Cerebellar cortex (tissue), 1 donor: Measurements from ENCODE around the gene EYS.
"Not testable (repeated sequence)": the region's sequence is repeated elsewhere in the genome, so short reads cannot be mapped to it uniquely, and the experiment has no call there.

Experiments used
- DNase-seq: peaks from one replicate; pipeline ENCODE4 v3.0.0-alpha.2; 2015; ENCODE audit warnings: low spot score

Gene EYS

DNA sequence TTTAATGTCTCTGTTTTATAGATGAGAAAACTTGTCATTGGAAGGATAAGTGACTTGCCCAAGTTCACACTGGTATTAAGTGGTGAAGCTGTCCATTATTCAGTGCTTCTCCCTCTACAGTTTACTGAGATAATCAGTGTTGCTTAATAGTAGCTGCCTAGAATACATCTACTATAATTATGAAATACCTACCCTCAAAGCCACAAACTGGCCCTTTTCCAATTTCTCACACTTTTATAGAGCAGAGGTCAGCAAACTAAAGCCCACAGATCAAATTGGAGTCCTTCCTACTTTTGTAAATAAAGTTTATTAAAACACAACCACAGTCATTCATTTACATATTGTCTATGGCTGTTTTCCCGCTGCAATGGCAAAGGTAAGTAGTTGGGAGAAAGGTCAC, 73.5 kb downstream of the EYS start:
- DNase-seq, result no peak

DNA sequence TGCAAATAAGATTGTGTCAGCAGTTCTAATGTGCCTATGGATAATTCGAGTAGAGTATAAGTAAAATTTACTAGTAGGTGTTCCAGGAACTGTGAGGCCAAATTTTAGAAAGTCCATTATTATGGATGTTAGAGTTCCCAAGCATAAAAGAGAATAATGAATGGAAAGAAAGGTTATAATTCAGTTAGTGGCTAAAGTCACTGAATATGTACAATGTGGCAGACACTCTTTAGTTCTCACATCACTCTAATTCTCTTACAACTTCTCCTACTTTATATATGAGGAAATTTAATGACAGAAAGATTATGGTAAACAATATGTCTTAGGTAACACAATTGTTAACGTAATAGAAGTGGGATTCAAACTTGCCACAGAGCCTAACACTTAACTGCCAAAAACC, 75.3 kb downstream of the EYS start:
- DNase-seq, result no peak

DNA sequence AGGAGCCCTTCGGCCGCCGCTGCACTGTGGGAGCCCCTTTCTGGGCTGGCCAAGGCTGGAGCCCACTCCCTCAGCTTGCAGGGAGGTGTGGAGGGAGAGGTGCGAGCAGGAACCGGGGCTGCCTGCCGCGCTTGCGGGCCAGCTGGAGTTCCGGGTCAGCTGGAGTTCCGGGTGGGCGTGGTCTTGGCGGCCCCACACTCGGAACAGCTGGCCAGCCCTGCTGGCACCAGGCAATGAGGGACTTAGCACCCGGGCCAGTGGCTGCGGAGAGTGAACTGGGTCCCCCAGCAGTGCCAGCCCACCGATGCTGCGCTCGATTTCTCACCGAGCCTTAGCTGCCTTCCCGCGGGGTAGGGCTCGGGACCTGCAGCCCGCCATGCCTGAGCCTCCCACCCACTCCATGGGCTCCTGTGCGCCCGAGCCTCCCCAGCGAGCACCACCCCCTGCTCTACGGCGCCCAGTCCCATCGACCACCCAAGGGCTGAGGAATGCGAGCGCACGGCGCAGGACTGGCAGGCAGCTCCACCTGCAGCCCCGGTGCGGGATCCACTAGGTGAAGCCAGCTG, 79.5 kb downstream of the EYS start:
- DNase-seq, result not testable (repeated sequence)

DNA sequence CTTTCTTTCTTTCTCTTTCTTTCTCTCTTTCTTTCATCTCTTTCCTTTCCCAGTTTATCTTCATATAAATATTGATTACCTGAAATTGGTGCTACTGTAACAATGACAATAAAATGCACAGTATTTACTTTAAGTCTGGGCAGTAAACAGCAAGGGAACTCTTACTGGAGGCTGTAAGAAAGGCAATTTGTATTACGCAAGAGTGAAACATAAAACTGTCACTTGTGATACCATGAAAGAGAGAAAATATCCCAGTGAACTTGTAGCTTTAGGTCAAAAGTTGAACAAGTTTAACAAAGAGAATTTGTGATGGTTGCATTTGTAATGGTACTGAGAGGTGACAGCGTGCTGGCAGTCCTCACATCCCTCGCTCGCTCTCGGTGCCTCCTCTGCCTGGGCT, 80.0 kb downstream of the EYS start:
- DNase-seq, result no peak

DNA sequence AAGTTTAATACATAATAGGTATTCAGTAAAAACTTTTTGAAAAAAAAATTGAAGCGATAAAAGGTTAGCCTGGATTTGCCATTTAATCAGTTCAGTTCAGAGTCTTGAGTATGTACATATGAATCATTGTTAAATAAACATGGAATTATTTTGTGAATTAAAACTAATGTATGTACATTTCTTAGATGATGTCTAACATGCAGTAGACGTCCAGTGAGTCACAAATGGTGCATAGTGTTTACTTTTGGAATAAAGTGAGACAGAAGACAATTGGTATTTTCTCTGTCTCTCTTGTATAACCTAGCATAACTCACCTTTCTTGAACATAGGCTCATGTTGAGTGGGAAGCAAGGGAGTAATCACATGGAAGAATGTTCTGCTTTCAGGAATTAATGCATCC, 83.5 kb downstream of the EYS start:
- no peak for DNase-seq

DNA sequence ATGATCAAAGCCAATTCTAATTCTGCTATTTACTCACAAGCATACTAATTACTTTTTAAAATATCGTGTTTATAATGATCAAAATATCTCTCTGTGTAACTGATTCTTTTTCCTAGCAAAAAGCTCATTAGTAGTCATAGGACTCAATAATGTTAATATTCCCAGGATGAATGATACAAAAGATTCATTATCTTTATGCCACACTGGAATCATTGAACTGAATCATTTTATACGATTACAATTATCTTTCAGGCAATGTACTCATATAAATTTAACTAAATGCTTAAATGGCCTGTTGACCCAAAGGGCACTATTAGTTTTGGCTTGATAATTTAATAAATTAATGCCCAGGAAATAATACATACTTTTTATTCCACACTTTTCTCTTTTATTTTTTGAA, 96.3 kb downstream of the EYS start:
- no peak for DNase-seq

DNA sequence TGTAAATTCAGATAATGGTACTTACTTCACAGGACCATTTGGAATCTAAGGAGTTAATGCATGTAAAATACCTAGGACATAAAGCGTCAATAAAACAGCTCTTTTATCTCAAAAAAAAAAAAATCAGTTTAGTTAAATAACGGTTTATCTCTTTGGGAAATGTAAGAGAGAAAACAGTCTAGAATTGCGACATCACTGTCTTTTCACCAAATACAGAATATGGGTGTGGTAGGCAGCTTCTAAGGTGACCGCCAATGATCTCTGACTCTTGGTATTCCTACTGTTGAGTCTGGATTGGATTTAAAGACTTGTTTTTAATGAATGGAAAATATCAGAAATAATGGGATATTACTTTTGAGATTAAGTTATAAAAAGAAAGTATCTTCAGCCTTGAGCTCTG, 111.5 kb downstream of the EYS start:
- no peak for DNase-seq

DNA sequence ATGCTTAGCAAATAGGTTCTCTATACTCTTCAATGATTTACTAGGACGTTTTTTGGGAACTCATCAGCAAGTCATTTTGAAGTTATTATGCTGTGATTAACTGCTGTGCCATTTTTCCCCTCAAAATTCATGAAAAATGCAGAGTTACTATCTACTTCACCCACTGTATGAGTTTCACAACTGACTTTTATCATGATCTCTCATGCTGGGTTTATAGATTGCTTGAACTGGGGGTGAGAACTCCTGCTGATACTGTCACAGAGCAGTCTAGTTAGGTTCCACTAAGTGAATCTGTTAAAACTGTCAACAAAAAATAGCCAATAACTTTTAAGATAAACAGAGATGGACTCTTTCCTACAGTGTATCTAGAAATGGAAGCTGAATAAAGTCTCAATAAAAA, 136.7 kb downstream of the EYS start:
- DNase-seq, result no peak

DNA sequence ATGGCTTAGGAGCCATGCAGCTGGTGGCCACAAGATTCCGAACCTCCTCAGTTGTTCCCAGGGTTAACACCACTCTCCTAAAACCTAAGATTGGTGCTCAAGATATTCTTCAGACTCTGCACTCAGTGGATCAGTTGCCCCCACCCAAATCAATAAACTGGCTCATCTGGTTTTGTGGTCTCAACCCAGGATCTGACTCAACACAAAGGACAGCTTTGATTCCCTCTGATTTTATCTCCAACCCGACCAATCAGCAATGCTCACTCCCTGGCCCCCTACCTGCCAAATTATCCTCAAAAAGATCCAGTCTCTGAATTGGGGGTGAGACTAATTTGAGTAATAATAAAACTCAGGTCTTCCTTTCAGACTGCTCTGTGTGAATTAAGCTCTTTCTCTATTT, 137.5 kb downstream of the EYS start:
- no peak for DNase-seq

DNA sequence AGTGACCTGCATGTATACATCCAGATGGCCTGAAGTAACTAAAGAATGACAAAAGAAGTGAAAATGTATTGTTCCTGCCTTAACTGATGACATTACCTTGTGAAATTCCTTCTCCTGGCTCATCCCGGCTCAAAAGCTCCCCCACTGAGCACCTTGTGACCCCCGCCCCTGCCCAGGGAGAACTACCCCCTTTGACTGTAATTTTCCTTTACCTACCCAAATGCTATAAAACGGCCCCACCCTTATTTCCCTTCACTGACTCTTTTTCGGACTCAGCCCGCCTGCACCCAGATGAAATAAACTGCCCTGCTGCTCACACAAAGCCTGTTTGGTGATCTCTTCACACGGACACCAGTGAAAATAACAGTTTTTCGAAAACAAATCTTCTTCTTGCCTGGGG, 138.0 kb downstream of the EYS start:
- DNase-seq, result not testable (repeated sequence)

DNA sequence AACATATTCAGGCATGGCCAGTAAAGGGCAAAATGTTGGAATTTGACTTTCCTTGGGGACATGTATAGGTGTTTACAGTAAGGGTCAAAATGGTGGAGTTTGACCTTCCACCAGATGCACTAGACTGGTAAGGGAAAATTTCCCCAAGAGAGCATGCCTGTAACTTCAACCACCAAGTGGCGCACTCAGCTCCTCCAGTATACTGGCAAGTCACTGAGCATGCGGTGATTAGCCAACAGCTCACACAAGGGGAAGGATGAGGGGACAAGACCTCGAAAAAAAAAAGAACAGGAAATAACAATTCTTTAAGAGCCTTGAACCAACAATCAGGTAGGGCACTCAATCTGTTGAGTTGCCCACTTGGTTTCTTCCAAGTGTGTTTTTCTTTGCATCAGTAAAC, 140.9 kb downstream of the EYS start:
- peak; percentile 1 for DNase-seq

DNA sequence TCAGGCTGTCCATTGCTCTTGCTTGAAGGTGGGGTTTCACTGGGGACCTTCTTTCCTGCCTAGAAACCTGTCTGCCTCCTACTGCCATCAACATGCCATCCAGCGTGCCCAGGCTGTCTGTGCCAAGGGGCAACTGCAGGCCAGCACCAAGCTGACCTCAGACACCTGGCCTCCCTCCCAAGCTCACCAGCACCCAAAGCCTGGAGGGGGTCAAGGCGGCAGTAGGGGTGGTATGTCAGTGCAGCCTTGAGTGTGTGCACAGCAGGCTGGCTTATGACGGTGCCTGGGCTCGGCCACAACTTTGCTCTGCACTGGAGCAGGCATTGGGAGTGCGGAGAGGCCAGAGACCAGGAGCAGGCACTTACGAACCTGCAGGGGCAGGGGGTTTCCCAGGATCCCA, 149.0 kb downstream of the EYS start:
- DNase-seq, result no peak

DNA sequence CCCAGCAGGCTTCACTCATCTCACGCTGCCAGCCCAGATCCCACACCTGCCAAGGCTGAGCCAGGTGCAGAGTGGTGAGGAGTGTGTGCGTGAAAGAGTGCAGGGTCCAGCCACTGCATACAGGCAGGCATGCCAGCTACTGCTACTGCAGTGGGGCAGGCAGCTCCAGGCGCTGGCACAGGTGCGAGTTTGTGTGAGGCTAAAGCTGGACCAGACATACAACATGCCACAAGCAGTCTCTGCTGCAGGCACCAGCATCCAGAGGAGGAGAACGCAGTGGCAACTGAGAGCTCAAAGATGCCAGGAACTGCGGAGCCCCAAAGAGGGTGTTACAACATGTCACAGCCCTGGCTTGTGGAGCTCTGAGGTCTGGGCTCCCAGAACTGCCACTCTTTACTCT, 149.8 kb downstream of the EYS start:
- DNase-seq, result no peak

DNA sequence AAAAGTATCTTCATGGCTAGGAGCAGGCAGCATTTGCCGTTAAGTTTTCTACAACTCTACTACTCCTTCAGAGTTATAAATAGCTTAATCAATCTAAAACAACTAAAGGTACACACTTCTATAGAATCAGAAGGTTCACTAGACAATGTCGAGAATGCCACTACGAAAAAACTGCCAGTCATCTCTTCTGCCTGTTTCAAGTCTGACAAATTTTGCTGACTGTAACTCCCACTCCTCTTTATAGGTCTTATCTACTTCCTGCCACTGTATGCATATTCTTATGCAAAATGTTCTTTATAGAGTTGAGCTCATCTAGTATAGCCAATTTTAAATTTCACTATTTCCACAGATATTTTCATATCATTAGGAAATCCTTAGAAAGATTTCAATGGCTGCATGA, 160.1 kb downstream of the EYS start:
- DNase-seq, result no peak

DNA sequence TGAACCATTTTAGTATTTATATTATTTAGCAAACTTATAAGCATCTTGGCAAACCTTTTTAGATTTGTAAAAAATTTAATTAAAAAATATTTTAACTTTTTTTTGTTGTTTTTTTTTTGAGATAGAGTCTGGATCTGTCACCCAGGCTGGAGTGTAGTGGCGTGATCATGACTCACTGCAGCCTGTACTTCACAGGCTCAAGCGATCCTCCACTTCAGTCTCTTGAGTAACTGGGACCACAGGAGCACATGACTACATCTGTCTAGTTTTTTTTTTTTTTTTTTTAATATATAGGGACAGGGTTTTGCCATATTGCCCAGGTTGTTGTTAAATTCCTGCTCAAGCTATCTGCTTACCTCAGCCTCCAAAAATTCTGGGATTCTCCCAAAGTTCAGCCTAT, 161.1 kb downstream of the EYS start:
- no peak for DNase-seq

DNA sequence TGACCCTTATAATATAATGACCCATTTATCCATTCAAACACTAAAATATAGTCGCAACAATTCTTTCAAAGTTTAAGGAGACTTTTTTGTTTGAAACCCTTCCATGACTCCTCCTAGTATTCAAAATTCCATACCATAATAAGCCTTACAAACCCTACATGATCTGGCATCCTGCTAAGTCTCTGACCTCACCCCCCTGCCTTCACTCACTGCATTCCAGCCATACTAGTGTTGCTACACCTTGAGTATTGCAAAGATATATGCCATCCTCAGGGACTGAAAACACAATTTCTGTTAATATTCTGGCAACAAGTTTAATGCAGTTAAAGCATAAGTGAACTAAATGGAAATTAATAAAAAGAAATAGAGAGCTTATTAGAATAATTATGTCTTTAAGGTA, 168.4 kb downstream of the EYS start:
- DNase-seq, result no peak

DNA sequence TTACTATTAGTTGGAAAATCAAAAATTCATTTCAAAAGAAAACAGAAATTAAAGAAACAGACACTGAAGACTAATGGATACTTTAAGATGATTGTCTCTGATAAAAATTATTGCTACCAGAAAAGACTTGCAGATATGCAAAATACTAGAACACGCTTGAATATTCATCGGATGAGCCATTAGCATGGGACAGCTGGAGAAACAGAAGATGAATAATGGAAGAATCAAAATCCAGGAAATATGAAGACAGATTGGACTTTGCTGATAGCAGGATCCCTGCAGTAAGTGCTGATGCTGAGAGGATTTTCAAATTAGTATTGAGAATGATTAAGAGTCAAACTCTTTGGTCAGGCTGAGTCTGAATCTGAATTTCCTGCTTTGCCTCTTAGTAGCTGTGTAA, 169.4 kb downstream of the EYS start:
- DNase-seq, result no peak

DNA sequence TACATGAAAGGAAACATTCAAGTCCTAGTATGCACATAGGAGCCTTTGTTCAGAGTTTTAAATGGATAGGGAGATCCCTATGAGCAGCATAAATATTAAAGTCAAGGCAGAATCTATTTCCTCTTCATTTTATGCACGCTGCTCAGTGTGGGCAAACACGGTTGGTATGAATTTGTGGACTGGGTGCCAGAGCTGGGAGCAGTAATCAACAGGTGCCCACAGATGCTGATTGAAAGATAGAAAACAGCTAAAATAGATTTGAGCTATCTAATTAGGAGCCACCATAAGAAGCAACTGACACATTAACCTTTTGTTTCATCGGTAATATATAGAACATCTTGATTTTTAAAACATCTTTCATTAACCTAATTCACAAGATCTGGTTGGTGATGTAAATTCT, 175.5 kb downstream of the EYS start:
- DNase-seq, result no peak

DNA sequence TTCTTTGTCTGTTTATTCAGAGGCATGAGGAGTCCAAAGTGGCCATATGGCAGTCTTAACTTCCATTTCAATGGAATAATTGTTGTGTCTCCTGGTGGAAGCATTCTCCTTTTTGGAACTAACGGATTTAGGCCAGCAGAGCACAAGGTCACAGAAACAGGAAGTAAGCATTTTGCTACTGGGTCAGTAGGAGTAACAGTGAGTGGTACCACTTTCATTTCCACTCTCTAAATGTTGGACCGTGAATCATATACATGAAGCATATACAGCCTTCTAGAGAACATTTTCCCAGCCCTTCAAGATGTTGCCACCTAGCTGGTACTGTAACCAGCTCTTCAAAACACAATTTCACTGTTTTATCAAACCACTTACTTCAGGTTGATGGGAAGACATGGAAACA, 182.8 kb downstream of the EYS start:
- no peak for DNase-seq

DNA sequence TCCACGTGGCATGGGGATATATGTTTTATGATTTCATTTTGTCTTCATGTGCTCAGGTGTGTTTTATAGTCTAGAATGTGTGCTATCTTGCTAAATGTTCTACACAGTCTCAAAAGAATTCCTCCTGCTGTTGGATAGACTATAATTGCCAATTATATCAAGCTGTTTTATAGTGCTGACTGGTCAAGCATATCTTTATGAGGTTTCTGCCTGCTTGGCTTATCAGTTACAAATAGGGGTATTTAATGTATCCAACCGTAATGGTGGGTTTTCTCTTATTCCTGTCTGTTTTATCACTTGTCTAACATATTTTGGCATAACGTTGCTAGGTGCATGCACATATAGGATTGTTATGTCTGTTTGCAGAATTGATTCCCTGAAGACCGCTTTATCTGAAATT, 201.3 kb downstream of the EYS start:
- no peak for DNase-seq

DNA sequence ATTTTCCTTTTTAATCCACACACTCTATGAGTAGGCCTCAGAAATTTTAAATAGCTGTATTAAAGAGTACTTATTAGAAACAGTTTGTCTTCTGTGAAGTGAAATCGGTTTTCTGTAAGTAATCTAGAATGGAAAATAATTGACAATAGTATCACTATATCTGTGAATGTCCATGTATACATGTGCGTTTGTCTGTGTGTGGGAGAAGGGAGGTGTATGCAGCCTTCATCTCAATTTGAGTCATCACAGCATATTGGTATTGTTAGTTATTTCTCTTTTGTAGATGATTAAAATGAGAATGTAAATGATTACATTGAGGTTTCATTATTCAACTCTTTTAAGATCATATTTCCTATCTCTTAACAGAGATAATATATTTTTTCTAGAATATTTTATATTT, 206.0 kb downstream of the EYS start:
- DNase-seq, result no peak

DNA sequence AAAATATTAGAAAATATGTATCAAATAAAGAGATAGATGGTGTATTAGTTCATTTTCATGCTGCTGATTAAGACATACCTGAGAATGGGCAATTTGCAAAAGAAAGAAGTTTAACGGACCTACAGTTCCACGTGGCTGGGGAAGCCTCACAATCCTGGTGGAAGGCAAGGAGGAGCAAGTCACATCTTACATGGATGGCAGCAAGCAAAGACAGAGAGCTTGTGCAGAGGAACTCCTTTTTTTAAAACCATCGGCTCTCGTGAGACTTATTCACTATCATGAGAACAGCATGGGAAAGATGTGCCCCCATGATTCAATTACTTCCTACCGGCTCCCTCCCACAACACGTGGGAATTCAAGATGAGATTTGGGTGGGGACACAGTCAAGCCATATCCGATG, 223.4 kb downstream of the EYS start:
- DNase-seq, result not testable (repeated sequence)

DNA sequence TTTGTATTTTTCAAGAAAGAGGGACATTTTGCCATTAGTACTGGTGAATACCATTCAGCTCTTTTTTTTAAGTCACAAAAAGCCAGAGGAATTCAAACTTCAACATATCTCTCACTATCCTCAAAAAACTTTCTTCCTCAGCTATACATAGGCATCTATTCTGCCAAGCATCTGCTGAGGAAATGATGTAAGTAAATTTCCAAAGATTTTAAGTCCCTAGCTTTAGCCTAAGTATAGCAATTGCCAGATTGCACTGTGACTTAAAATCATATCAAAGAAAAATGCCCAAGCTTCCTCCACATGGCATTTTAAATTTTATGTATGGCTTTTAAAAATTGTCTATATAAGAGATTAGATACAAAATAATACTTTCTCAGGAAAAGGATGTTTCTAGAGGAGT, 237.4 kb downstream of the EYS start:
- no peak for DNase-seq

DNA sequence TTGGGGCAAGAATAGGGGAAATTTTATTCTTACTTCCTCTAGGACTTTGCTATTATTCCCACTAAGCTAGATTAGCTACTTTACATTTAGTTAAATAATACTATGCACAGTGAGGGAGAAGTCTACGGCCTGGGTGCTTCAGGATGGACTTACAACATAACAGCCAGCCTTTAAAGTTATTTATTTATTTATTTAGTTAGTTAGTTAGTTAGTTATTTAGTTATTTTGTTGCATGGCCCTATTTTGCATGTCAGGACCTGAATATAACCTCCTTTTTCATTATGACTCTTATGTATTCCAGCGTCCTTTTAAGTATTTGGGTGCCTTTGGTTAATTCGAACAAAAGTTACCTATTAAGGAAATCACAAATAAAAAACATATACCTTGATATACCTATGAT, 238.7 kb downstream of the EYS start:
- DNase-seq, result no peak

DNA sequence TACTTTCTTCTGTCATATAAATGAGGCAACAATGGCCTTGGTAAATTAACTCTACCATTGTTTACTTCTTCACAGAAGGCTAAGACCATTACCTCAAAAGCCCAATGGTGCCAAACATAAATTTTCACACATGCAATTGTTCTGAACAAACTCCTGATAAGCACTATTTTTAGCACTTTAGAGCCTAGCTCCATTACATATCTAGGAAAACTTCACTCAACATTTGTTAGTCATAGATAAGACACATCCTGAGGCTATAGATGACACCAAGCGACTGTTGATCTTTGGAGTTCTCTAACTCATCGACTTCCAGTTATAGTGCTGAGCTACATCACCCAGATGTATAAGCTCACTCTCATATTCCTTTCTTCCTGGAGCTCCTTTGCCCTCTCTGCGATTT, 245.9 kb downstream of the EYS start:
- DNase-seq, result no peak
